HG03095 (cell line): ENCODE measurements around the gene TECTA.

Experiments used
- ATAC-seq: cut with Tn5 transposase; IDR thresholded peaks from one replicate; pipeline ENCODE4 v1.9.1; 2021; ENCODE audit warnings: moderate library complexity; ENCODE audit not compliant: unreplicated experiment

TECTA gene

GRCh38 chr11:121129362-121130340, 28.6 kb downstream of the TECTA start:
- ATAC-seq, result no peak

- ATAC-seq, result no peak
Measured at GRCh38 chr11:121131656-121132055, 30.6 kb downstream of the TECTA start.

GRCh38 chr11:121132211-121132976, 31.4 kb downstream of the TECTA start:
- no peak for ATAC-seq

GRCh38 chr11:121134741-121135312, 33.8 kb downstream of the TECTA start:
- no peak for ATAC-seq

- ATAC-seq, result no peak
Measured at GRCh38 chr11:121137005-121137404, 36.0 kb downstream of the TECTA start.

GRCh38 chr11:121138259-121138658, 37.2 kb downstream of the TECTA start:
- no peak for ATAC-seq

- no peak for ATAC-seq
Measured at GRCh38 chr11:121140369-121140768, 39.3 kb downstream of the TECTA start.

DNA sequence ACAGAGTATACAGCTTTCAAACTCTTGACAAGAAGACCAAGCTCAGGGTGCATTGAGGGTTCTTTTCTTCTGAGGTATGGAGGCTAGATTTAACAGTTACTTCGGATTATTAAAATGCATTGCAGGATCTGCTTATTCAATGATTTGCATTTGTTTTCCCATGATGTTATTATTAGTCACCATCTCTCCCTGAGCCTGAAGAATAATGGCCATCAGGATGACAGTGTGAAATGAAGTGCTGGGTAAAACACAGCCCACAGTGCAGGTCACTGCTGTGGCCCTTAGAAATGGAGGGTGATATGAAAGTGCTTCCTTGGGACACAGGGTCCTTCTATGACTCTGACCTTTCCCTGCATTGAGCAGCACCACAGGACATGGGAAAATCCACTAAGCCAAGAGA, 40.0 kb downstream of the TECTA start:
- ATAC-seq, result no peak

- ATAC-seq, result no peak
Measured at GRCh38 chr11:121143921-121144320, 42.9 kb downstream of the TECTA start.

DNA sequence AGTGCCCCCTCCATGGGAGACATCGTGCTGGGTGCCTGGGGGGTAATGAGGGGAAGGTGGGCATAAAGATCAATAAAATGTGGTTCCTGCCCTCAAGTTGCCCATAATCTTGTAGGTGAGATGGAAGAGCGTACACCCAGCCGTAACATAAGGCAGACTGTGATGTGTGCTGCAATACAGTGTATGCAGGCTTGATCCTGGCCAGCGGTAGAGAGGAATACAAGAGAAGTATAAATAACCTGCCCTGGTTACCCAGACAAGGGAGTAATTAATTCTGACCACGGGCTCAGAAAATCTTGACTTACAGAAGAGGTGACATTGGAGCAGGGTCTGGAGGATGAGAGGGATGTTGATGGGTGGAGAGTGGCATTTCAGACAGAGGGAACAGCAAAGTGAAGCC, 43.7 kb downstream of the TECTA start:
- no peak for ATAC-seq

GRCh38 chr11:121145826-121146225, 44.8 kb downstream of the TECTA start:
- ATAC-seq, result no peak

DNA sequence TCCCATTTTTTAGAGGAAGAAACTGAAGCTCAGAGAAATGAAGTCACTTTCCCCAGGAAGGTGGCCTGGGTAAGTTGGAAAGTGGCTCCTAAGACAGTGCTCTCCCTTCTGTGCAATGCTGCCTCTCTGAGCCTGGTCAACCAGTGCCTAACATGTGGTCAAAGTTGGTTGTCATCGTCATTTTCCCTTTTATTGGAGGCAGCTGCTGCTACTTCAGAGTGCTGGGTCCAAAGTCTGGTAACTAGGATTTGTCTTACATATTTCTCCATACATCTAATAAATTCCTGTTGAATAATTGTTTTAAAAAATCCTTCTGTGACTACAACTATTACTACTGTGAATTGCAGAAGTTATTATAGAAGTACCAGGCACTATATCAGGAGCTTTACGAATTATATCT, 48.1 kb downstream of the TECTA start:
- ATAC-seq, result no peak

DNA sequence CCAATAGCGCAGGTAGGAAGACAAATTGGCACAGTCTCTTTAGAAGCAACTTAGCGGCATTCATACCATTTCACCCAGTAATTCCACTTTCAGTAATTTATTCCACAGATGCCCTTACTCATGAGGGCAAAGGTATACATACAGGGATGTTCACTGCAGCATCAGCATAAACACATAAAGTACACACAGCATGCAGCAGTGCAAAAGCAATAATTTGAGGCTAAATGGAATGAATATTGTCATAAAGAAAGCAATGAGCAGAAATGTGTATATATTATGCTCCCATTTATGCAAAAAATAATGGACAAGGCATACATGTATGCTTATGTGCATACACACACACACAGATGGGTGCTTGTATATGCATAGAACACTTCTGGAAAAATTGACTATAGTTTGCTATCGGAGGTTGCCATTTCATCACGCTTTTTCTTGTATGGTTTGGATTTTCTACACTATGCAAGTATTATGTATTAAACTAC, 50.2 kb downstream of the TECTA start:
- no peak for ATAC-seq

GRCh38 chr11:121152764-121153163, 51.7 kb downstream of the TECTA start:
- ATAC-seq, result no peak

- no peak for ATAC-seq
Measured at GRCh38 chr11:121153472-121153871, 52.4 kb downstream of the TECTA start.

GRCh38 chr11:121154486-121155314, 53.7 kb downstream of the TECTA start:
- ATAC-seq, result no peak

- no peak for ATAC-seq
Measured at GRCh38 chr11:121157756-121158155, 56.7 kb downstream of the TECTA start.

DNA sequence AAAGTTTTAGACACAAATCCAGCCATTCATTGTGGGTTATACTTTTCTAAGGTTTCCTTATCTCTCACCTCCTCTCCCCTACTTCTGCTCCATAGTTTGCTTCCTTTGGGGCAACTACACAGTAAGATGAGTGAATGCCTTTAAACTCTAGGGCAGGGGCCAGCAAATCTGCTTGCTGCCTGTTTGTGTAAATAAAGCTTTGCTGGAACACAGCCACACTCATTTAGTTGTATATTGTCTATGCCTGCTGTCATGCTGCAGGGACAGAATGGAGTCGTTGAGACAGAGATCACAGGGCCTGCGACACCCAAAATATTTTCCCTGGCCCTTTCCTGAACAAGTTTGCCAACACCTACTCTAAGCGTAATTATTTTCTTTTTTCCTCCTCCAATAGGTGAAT, 58.7 kb downstream of the TECTA start:
- no peak for ATAC-seq

DNA sequence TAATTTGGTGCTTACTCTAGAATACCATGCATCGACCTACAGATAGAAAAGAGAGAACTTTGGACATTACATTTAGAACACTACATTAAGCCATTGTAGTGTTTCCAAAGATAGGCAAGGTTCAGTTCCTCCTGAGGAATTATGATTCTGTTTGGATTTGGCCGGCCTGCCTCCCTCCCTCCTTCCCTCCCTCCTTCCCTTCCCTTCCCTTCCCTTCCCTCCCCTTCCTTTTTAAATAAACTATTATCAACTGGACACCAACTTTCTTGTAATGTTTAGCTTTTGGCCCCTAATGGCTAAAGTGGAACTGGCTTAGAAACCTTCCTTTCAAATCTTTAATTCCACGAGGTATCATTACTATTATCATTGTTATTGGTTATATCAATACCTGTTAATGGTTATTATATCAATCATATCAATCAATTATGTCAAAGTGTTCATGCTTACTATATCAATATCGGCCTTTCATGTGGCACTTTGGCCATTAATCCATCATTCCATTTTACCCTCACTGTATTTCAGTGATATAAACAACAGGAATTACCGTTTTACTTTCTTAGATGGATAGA, 60.4 kb downstream of the TECTA start:
- ATAC-seq, result no peak

GRCh38 chr11:121163658-121164308, 62.7 kb downstream of the TECTA start:
- no peak for ATAC-seq
